Adipose tissue (tissue), 3 donors: Measurements from ENCODE around the gene MIEN1. TPM values are rescaled to one million over a fixed set of nuclear protein-coding genes. Genes with fewer than 3 reads are reported as not detected.
"Not testable (repeated sequence)": the region's sequence is repeated elsewhere in the genome, so short reads cannot be mapped to it uniquely, and the experiment has no call there.

Source experiments
- H3K27ac ChIP-seq: one replicate; pipeline ENCODE4 v1.5.1; 2013; ENCODE audit warnings: low read depth, low read length
- WGBS, 3 donors: extraction: QIAGEN DNeasy Blood & Tissue Kit; methylation state at CpG; one replicate each; pipeline ENCODE4 v1.1.7; 2013; 5-methylcytosine and 5-hydroxymethylcytosine counted together
- polyA plus RNA-seq, 3 donors: library from polyadenylated mRNA; stranded (reverse); fragments of 200-250 nt; gene quantifications; one replicate each; pipeline ENCODE4 v1.2.3, GENCODE V29; 2013
- donor health status: healthy with polysubstance abuse.
- donor health status: Bipolar disorder and iron deficiency.
- donor health status: healthy.

The MIEN1 gene
- polyA plus RNA-seq, 3 donors: 43.2 to 79.4 (median 45.4) TPM

- not testable (repeated sequence) for H3K27ac ChIP-seq
- WGBS, 3 donors: 92 to 93% (median 93%) methylated on average over 1 of the region's 1 CpG
Measured at GRCh38 chr17:39725923-39726322, 4.4 kb downstream of the MIEN1 start.

DNA sequence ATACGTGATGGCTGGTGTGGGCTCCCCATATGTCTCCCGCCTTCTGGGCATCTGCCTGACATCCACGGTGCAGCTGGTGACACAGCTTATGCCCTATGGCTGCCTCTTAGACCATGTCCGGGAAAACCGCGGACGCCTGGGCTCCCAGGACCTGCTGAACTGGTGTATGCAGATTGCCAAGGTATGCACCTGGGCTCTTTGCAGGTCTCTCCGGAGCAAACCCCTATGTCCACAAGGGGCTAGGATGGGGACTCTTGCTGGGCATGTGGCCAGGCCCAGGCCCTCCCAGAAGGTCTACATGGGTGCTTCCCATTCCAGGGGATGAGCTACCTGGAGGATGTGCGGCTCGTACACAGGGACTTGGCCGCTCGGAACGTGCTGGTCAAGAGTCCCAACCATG, 5.6 kb downstream of the MIEN1 start:
- 94 to 97% (median 97%) methylated on average over 13 of the region's 13 CpGs for WGBS, 3 donors
- no peak overlapping the region for H3K27ac ChIP-seq

- WGBS, 3 donors: 81 to 83% (median 82%) methylated on average over 34 of the region's 34 CpGs
- H3K27ac ChIP-seq: no peak overlapping the region
Measured at GRCh38 chr17:39722965-39723848, 7.1 kb downstream of the MIEN1 start.

DNA sequence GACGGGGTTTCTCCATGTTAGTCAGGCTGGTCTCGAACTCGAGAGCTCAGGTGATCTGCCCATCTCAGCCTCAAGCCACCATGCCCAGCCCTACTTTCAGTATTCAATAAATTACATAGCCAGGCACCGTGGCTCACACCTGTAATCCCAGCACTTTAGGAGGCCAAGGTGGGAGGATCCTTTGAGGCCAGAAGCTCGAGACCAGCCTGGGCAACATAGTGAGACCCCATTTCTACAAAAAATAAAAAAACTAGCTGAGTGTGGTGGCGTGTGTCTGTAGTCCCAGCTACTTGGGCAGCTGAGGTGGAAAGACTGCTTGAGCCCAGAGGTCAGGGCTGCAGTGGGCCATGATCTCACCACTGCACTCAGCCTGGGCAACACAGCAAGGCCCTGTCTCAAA, 8.2 kb downstream of the MIEN1 start:
- no peak overlapping the region for H3K27ac ChIP-seq
- 89 to 94% (median 94%) methylated on average over 6 of the region's 6 CpGs for WGBS, 3 donors

DNA sequence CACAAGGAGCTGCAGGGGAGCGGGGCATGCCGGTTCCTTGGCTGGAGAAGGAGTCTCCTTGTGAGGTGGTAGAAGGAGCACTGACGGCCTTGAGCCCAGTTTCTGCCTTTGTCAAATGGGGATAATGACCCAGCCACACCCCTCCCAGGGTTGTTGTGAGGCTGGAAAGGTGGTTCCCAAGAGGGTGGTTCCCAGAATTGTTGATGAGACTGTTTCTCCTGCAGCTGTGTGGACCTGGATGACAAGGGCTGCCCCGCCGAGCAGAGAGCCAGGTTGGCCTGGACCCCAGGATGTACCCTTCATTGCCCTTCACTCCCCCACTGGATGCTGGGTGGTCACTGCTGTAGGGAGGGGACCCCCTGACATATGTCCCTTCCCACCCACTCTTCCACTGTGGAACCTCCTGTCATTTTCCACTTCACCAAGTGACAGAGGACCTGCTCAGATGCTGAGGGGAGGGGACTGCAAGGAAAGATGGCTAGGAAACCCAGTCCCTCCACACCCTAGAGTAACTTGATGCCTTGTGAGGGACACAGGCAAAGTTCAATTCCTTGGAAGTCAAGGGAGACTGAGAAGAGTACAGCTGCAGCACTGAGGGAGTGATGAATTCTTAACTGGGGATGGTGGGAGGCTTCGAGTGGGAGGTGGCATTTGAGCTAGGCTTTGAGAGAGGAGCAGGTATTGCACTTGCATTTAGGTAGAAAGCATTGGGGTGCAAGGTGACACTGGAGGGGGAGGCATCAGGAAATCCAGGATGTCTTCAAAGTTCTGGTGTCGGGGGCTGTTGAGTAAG, 10.6 kb downstream of the MIEN1 start:
- H3K27ac ChIP-seq: no peak overlapping the region
- 72 to 95% (median 83%) methylated on average over 7 of the region's 7 CpGs for WGBS, 3 donors

DNA sequence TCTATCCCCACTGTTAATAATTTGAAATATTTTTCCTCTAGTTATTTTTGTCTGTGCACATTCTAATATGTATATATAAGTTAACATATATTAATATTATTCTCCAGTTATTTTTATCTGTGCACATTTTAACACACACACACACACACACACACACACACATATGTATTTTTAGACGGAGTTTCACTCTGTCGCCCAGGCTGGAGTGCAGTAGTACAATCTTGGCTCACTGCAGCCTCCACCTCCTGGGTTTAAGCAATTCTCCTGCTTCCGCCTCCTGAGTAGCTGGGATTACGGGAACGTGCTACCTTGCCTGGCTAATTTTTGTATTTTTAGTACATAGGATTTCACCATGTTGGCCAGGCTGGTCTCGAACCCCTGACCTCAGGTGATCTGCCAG, 12.7 kb downstream of the MIEN1 start:
- WGBS, 3 donors: 86 to 92% (median 88%) methylated on average over 6 of the region's 6 CpGs
- no peak overlapping the region for H3K27ac ChIP-seq

GRCh38 chr17:39716879-39717536, 13.3 kb downstream of the MIEN1 start:
- H3K27ac ChIP-seq: no peak overlapping the region
- WGBS, 3 donors: 80 to 84% (median 81%) methylated on average over 11 of the region's 11 CpGs

DNA sequence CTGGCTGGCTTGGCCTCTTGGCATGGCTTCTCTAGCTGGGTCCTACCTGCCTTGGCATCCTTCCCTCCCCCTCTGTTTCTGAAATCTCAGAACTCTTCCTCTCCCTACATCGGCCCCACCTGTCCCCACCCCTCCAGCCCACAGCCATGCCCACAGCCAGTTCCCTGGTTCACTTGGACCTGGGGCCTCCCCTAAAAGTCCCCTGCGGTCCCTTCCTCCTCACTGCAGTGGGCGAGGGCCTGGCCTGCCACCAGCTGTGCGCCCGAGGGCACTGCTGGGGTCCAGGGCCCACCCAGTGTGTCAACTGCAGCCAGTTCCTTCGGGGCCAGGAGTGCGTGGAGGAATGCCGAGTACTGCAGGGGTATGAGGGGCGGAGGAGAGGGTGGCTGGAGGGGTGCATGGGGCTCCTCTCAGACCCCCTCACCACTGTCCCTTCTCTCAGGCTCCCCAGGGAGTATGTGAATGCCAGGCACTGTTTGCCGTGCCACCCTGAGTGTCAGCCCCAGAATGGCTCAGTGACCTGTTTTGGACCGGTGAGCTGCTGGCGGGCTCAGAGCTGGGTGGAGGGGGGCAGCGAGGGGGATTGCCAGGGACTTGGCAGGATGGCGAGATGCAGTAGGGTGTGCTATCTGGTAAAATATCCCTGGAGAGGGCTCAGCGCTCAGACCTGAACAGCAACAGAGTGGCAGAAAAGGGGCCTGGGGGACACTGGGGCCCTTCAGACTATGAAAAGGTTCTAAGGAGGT, 14.1 kb downstream of the MIEN1 start:
- WGBS, 3 donors: 84 to 91% (median 86%) methylated on average over 15 of the region's 15 CpGs
- no peak overlapping the region for H3K27ac ChIP-seq

DNA sequence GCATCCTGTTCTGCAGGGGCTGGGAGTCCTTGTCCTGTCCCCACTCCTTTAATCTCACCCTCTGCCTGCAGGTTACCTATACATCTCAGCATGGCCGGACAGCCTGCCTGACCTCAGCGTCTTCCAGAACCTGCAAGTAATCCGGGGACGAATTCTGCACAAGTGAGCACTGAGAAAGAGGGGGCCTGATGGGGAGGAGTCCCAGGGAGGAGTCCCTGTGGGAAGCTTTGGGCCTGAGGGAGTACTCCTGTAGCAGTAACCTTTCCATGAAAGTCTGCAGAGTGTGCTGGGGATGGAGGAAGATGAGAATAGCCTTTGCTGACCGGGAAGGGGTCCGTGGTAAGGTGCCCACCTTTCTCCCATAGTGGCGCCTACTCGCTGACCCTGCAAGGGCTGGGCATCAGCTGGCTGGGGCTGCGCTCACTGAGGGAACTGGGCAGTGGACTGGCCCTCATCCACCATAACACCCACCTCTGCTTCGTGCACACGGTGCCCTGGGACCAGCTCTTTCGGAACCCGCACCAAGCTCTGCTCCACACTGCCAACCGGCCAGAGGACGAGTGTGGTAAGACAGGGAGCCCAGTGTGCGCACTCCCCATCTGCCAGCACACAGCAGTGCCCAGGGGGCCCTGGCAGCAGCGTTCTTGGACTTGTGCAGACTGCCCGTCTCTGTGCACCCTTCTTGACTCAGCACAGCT, 14.8 kb downstream of the MIEN1 start:
- WGBS, 3 donors: 91 to 96% (median 95%) methylated on average over 18 of the region's 18 CpGs
- H3K27ac ChIP-seq: no peak overlapping the region

GRCh38 chr17:39714234-39714633, 16.1 kb downstream of the MIEN1 start:
- WGBS, 3 donors: 95 to 96% (median 95%) methylated on average over 4 of the region's 4 CpGs
- H3K27ac ChIP-seq: no peak overlapping the region

DNA sequence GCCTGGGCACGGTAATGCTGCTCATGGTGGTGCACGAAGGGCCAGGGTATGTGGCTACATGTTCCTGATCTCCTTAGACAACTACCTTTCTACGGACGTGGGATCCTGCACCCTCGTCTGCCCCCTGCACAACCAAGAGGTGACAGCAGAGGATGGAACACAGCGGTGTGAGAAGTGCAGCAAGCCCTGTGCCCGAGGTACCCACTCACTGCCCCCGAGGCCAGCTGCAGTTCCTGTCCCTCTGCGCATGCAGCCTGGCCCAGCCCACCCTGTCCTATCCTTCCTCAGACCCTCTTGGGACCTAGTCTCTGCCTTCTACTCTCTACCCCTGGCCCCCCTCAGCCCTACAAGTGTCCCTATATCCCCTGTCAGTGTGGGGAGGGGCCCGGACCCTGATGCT, 18.5 kb downstream of the MIEN1 start:
- 88 to 92% (median 90%) methylated on average over 9 to 10 of the region's 10 CpGs for WGBS, 3 donors

DNA sequence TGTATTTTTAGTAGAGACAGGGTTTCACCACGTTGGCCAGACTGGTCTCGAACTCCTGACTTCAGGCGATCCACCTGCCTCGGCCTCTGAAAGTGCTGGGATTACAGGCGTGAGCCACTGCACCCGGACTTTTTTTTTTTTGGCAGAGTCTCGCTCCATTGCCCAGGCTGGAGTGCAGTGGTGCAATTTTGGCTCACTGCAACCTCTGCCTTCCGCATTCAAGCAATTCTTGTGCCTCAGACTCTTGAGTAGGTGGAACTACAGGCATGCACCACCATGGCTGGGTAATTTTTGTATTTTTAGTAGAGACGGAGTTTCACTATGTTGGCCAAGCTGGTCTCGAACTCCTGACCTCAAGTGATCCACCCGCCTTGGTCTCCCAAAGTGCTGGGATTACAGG, 19.3 kb downstream of the MIEN1 start:
- H3K27ac ChIP-seq: not testable (repeated sequence)
- WGBS, 3 donors: 88 to 93% (median 89%) methylated on average over 11 of the region's 11 CpGs

More for the DNA sequence above, 18.5 kb downstream of the MIEN1 start:
- H3K27ac ChIP-seq: no peak overlapping the region

GRCh38 chr17:39709998-39710964, 20.1 kb downstream of the MIEN1 start:
- WGBS, 3 donors: 87 to 91% (median 89%) methylated on average over 20 of the region's 20 CpGs
- H3K27ac ChIP-seq: no peak overlapping the region

DNA sequence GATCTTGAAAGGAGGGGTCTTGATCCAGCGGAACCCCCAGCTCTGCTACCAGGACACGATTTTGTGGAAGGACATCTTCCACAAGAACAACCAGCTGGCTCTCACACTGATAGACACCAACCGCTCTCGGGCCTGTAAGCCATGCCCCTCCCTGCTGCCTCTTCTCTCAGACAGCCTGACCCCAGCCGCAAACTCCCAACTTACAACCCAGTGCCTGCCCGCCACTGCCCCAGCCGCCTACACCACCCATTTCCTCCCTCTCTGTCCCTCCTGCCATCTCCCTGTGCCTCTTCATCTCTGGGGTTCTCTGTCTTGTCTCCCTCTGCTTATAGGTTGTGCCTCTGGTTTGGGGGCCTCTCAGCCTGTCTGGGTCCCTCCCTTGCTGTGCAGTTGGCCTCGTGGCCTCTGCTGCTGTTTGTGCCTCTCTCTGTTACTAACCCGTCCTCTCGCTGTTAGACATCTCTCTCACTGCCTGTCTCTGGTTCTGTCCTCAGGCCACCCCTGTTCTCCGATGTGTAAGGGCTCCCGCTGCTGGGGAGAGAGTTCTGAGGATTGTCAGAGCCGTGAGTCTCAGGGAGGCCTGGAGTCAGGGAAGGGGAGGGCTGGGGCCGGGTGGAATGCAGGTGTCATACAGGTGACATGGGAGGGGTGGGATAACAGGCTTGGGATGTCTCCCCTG, 20.9 kb downstream of the MIEN1 start:
- H3K27ac ChIP-seq: no peak overlapping the region
- WGBS, 3 donors: 83 to 86% (median 83%) methylated on average over 12 to 14 of the region's 14 CpGs

GRCh38 chr17:39706921-39707337, 23.4 kb downstream of the MIEN1 start:
- whole genome bisulfite sequencing, 3 donors: 71 to 84% (median 83%) methylated on average over 7 of the region's 7 CpGs

DNA sequence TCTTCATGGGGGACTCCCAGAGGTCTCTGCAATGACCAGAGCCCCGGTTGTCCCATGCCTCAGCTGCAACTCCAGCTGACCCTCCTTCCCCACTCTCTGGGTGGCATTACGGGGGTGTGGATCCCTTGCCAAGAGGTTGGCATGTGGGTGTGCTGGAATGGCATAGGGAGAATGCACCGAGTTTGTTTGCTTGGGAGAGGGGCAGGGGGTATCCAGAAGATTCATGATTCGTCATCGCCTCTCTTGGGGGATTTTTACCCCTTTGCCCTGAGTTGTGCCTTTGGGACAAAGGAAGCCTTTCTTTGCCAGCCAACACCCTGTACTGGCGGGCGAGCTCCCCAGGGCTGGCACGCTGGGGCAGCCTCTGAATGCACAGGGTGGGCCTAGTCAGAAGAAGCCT, 23.9 kb downstream of the MIEN1 start:
- 59 to 88% (median 84%) methylated on average over 7 to 8 of the region's 8 CpGs for WGBS, 3 donors
- no peak overlapping the region for H3K27ac ChIP-seq

More at GRCh38 chr17:39706921-39707337, 23.4 kb downstream of the MIEN1 start:
- H3K27ac ChIP-seq: no peak overlapping the region
